ENCODE measurements around the gene PUM1.

GRCh38 chr1:30883389-30884172, 181.9 kb downstream of the PUM1 start:
- TF ChIP-seq EZH2 (IDR thresholded peaks at IDR 0.05; ENCODE audit: insufficient read depth, low read length): no peak
- TF ChIP-seq, protein P1, sequence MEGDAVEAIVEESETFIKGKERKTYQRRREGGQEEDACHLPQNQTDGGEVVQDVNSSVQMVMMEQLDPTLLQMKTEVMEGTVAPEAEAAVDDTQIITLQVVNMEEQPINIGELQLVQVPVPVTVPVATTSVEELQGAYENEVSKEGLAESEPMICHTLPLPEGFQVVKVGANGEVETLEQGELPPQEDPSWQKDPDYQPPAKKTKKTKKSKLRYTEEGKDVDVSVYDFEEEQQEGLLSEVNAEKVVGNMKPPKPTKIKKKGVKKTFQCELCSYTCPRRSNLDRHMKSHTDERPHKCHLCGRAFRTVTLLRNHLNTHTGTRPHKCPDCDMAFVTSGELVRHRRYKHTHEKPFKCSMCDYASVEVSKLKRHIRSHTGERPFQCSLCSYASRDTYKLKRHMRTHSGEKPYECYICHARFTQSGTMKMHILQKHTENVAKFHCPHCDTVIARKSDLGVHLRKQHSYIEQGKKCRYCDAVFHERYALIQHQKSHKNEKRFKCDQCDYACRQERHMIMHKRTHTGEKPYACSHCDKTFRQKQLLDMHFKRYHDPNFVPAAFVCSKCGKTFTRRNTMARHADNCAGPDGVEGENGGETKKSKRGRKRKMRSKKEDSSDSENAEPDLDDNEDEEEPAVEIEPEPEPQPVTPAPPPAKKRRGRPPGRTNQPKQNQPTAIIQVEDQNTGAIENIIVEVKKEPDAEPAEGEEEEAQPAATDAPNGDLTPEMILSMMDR (IDR thresholded peaks at IDR 0.05; ENCODE audit: insufficient read depth, low read depth, low read length): no peak

All from astrocyte (in vitro differentiated cells and primary cell).